GM12891 (cell line): ENCODE results near the gene MMP8.

Experiments
- POLR2A ChIP-seq: IDR thresholded peaks from 2 replicates; pipeline ENCODE4 v1.6.1; 2011; ENCODE audit warnings: low read depth, low read length, control low read depth
- POLR2AphosphoS5 ChIP-seq: IDR thresholded peaks from 2 replicates; pipeline ENCODE4 v1.6.1; 2011; ENCODE audit warnings: low read depth, low read length, control low read depth
- POU2F2 ChIP-seq: IDR thresholded peaks from 2 replicates; pipeline ENCODE4 v1.6.1; 2011; ENCODE audit warnings: low read depth, mild to moderate bottlenecking, control low read depth, low read length, moderate library complexity
- TAF1 ChIP-seq: IDR thresholded peaks from 2 replicates; pipeline ENCODE4 v1.6.1; 2011; ENCODE audit warnings: low read depth, low read length, control low read depth

- no peak for TF ChIP-seq POLR2A
- TF ChIP-seq POLR2AphosphoS5, result no peak
- no peak for TF ChIP-seq TAF1
- TF ChIP-seq POU2F2, result no peak
Measured at GRCh38 chr11:102753267-102753666, 28.5 kb upstream of the MMP8 start.
